SK-N-SH (cell line): Measurements from ENCODE around the gene MGAT5. TPM values are rescaled to one million over a fixed set of nuclear protein-coding genes. Genes with fewer than 3 reads are reported as not detected.

ENCODE experiments used
- CTCF ChIA-PET: fragments of 300-600, 350-600 bp; formaldehyde crosslinking; extraction: SDS; loops from one replicate; lab custom pipeline; 2021; lab: Yijun Ruan, JAX
- POLR2A ChIA-PET: fragments of 350-600 bp; sonication (Branson Sonifier 250); formaldehyde crosslinking; extraction: SDS; loops from one replicate; lab custom pipeline; 2020; ENCODE audit warnings: antibody characterized with exemption, inconsistent platforms; lab: Yijun Ruan, JAX
- DNase-seq: peaks from one replicate; pipeline ENCODE4 v3.0.0; 2012
- H2AFZ ChIP-seq: fragments of 200-600 bp; sonication (generic); 2 replicates; pipeline ENCODE4 v1.8.1; 2016; ENCODE audit warnings: antibody characterized with exemption, mild to moderate bottlenecking, low read depth
- H3F3A ChIP-seq: fragments of 200-600 bp; sonication (generic); replicated peaks from 2 replicates; pipeline ENCODE3; 2016; ENCODE audit warnings: antibody characterized with exemption, mild to moderate bottlenecking; ENCODE audit not compliant: insufficient read depth
- H3K27ac ChIP-seq, 2 experiments: fragments of 200-500 bp in 1 of 2; fragments of 200-600 bp in 1 of 2; sonication (Bioruptor generic) in 1 of 2; sonication (generic), shearing (Covaris generic) in 1 of 2; 2 replicates each; pipeline versions ENCODE4 v1.5.1 to v1.6.1; 2014 to 2016; ENCODE audit warnings: low read depth in 2 of 2, inconsistent platforms in 1 of 2, low read length in 1 of 2, mild to moderate bottlenecking in 1 of 2, mixed read lengths in 1 of 2
- H3K27me3 ChIP-seq: fragments of 200-600 bp; sonication (generic), shearing (Covaris generic); 2 replicates; pipeline ENCODE4 v1.6.1; 2016; ENCODE audit warnings: mixed run types; ENCODE audit not compliant: insufficient read depth
- H3K36me3 ChIP-seq, 2 experiments: fragments of 200-500 bp in 1 of 2; fragments of 200-600 bp in 1 of 2; sonication (Bioruptor generic) in 1 of 2; sonication (generic) in 1 of 2; replicated peaks in 1 of 2; 2 replicates each; pipeline versions ENCODE3 to v1.5.1; 2014 to 2016; ENCODE audit warnings: low read length in 1 of 2, mild to moderate bottlenecking in 1 of 2; ENCODE audit not compliant: insufficient read depth in 2 of 2, control insufficient read depth in 1 of 2
- H3K4me1 ChIP-seq, 2 experiments: fragments of 200-500 bp in 1 of 2; fragments of 200-600 bp in 1 of 2; sonication (Bioruptor generic) in 1 of 2; sonication (generic), shearing (Covaris generic) in 1 of 2; 2 replicates each; pipeline versions ENCODE4 v1.5.1 to v1.6.1; 2014 to 2016; ENCODE audit warnings: low read depth in 1 of 2, low read length in 1 of 2, mixed run types in 1 of 2; ENCODE audit not compliant: insufficient read depth in 2 of 2, control insufficient read depth in 1 of 2
- H3K4me2 ChIP-seq: fragments of 200-600 bp; sonication (generic), shearing (Covaris generic); 2 replicates; pipeline ENCODE4 v1.6.1; 2017; ENCODE audit warnings: mixed run types
- H3K4me3 ChIP-seq, 2 experiments: fragments of 200-500 bp in 1 of 2; fragments of 200-600 bp in 1 of 2; sonication (Bioruptor generic) in 1 of 2; sonication (generic), shearing (Covaris generic) in 1 of 2; 2 replicates each; pipeline versions ENCODE4 v1.5.1 to v1.8.1; 2014 to 2016; ENCODE audit warnings: low read depth in 2 of 2, inconsistent platforms in 1 of 2, low read length in 1 of 2, mild to moderate bottlenecking in 1 of 2, mixed read lengths in 1 of 2, moderate library complexity in 1 of 2
- H3K79me2 ChIP-seq: fragments of 200-600 bp; sonication (generic); 2 replicates; pipeline ENCODE4 v1.8.1; 2017; ENCODE audit warnings: mild to moderate bottlenecking; ENCODE audit not compliant: insufficient read depth
- H3K9ac ChIP-seq: fragments of 200-600 bp; sonication (generic); 2 replicates; pipeline ENCODE4 v1.6.1; 2017; ENCODE audit warnings: mixed run types
- H3K9me2 ChIP-seq: fragments of 200-600 bp; sonication (generic); 2 replicates; pipeline ENCODE4 v1.6.1; 2017; ENCODE audit warnings: mixed run types
- H3K9me3 ChIP-seq: fragments of 200-600 bp; sonication (generic); 2 replicates; pipeline ENCODE4 v1.6.1; 2017; ENCODE audit warnings: mixed run types, mild to moderate bottlenecking, moderate library complexity
- H4K20me1 ChIP-seq: fragments of 200-600 bp; sonication (generic); 2 replicates; pipeline ENCODE4 v1.6.1; 2017; ENCODE audit warnings: mild to moderate bottlenecking, mixed run types; ENCODE audit not compliant: insufficient read depth
- CTCF ChIP-seq: fragments of 200-600 bp; sonication (generic); IDR thresholded peaks from 2 replicates; pipeline ENCODE4 v1.6.1; 2017; ENCODE audit warnings: antibody characterized with exemption, mild to moderate bottlenecking, moderate library complexity
- FOXJ3 ChIP-seq: sonication (generic); formaldehyde crosslinking; IDR thresholded peaks from 2 replicates; pipeline ENCODE4 v1.5.1; 2020; ENCODE audit warnings: mild to moderate bottlenecking, missing genetic modification reagents
- GABPA ChIP-seq: IDR thresholded peaks from 2 replicates; pipeline ENCODE4 v1.4.0; 2012; ENCODE audit warnings: low read depth, mild to moderate bottlenecking
- MAX ChIP-seq: IDR thresholded peaks from 2 replicates; pipeline ENCODE4 v1.4.0; 2012; ENCODE audit warnings: low read depth
- NFIC ChIP-seq: IDR thresholded peaks from 2 replicates; pipeline ENCODE4 v1.4.0; 2012; ENCODE audit warnings: borderline replicate concordance
- PBX3 ChIP-seq: IDR thresholded peaks from 2 replicates; pipeline ENCODE4; 2012
- RXRA ChIP-seq: IDR thresholded peaks from 2 replicates; pipeline ENCODE4 v1.4.0; 2012; ENCODE audit warnings: low read depth, mild to moderate bottlenecking, borderline replicate concordance
- SMC3 ChIP-seq: IDR thresholded peaks from 2 replicates; pipeline ENCODE4 v1.6.1; 2012; ENCODE audit warnings: low read depth, low read length, improper control_type of control experiment
- TCF12 ChIP-seq: IDR thresholded peaks from 2 replicates; pipeline ENCODE4 v1.4.0; 2012
- TEAD4 ChIP-seq: IDR thresholded peaks from 2 replicates; pipeline ENCODE4 v1.4.0; 2012; ENCODE audit warnings: mild to moderate bottlenecking, borderline replicate concordance; ENCODE audit not compliant: insufficient read depth
- USF1 ChIP-seq: IDR thresholded peaks from 2 replicates; pipeline ENCODE4 v1.4.0; 2012; ENCODE audit warnings: low read depth, borderline replicate concordance
- USF2 ChIP-seq: fragments of 150-350 bp; IDR thresholded peaks from 2 replicates; pipeline ENCODE4 v1.6.1; 2017; ENCODE audit warnings: antibody characterized with exemption, low read length, low read depth, borderline replicate concordance
- ZBTB33 ChIP-seq: IDR thresholded peaks from 2 replicates; pipeline ENCODE4 v1.4.0; 2012; ENCODE audit warnings: low read depth, borderline replicate concordance
- WGBS: methylation state at CpG from one replicate; pipeline ENCODE4 v1.1.6; 2017; ENCODE audit warnings: low lambda C conversion rate; 5-methylcytosine and 5-hydroxymethylcytosine counted together
- polyA plus RNA-seq, 3 experiments: library from polyadenylated mRNA; depleted of rRNA; stranded (reverse); fragments of >200 nt; gene quantifications; 2 replicates each; pipeline ENCODE4 v1.2.3, GENCODE V29; 2012

Gene MGAT5
- polyA plus RNA-seq, 1 of the 3 experiments (the other 2 are of a cell fraction): 18.2 TPM

GRCh38 chr2:134260713-134261112, 6.8 kb downstream of the MGAT5 start:
- DNase-seq: no peak
- Histone ChIP-seq H3F3A (no peaks in the 10 kb centered on the region), H3K9ac (no peak overlapping the region), H2AFZ (no peak overlapping the region), H3K4me2 (no peak overlapping the region; the same call in 1 of the 2 replicates), H3K9me3 (no peaks in the 10 kb centered on the region), H3K27ac (peak overlapping the region; percentile 13 to 62; a peak in 3 of 4 replicates), H3K9me2 (no peaks in the 10 kb centered on the region), H4K20me1 (no peaks in the 10 kb centered on the region), H3K27me3 (no peaks in the 10 kb centered on the region), H3K4me1 (peaks cover 5 to 40% of the 10 kb centered on the region in 2 experiments; a peak in 1 of 4 replicates), H3K79me2 (peaks cover 7% of the 10 kb centered on the region; the same call in 1 of the 2 replicates), H3K4me3 (no peak overlapping the region), H3K36me3 (no peaks in the 10 kb centered on the region)
- TF ChIP-seq NFIC: peak; percentile 41; the same call in 1 of the 2 replicates
- TF ChIP-seq MAX: no peak
- CTCF ChIA-PET: interaction anchor here (0.7 to 3.8 kb wide), 4 partner anchors 16 to 418 kb away, joined by 3 to 24 read pairs (median 6); no protein-coding TSS in a partner anchor
- POLR2A ChIA-PET: no interaction called here
- 78% methylated on average over 2 of the region's 2 CpGs for WGBS

- 94% methylated on average over 6 of the region's 6 CpGs for WGBS
- peak overlapping the region in 1 of 2 experiments; percentile 62; a peak in 2 of 4 replicates for H3K27ac ChIP-seq
- H3K9me2 ChIP-seq: no peaks in the 10 kb centered on the region
- no peak overlapping the region for H3K4me2 ChIP-seq
- no peaks in the 10 kb centered on the region for H3K36me3 ChIP-seq
- H3F3A ChIP-seq: no peaks in the 10 kb centered on the region
- no peaks in the 10 kb centered on the region for H3K27me3 ChIP-seq
- ChIA-PET CTCF (interaction anchor here (0.6 to 3.8 kb wide), 7 partner anchors 10 to 417 kb away, joined by 3 to 24 read pairs (median 3); no protein-coding TSS in a partner anchor), POLR2A (interaction anchor here (1.3 kb wide), 1 partner anchor 151 kb away, joined by 3 read pairs; no protein-coding TSS in a partner anchor)
- TF ChIP-seq USF2 (no peak), PBX3 (no peak), USF1 (no peak), SMC3 (no peak), TEAD4 (no peak), TCF12 (no peak), NFIC (no peak), FOXJ3 (CRISPR knock-in tag) (no peak), RXRA (no peak), GABPA (no peak), CTCF (no peak), ZBTB33 (no peak)
- H3K4me1 ChIP-seq: peaks cover 5 to 40% of the 10 kb centered on the region in 2 experiments; a peak in 1 of 4 replicates
- H3K4me3 ChIP-seq: no peak overlapping the region
- no peaks in the 10 kb centered on the region for H3K9me3 ChIP-seq
- H3K79me2 ChIP-seq: peaks cover 7% of the 10 kb centered on the region; the same call in 1 of the 2 replicates
- no peak overlapping the region for H2AFZ ChIP-seq
- no peak overlapping the region for H3K9ac ChIP-seq
- no peaks in the 10 kb centered on the region for H4K20me1 ChIP-seq
- DNase-seq: no peak
These were observed 7.7 kb downstream of the MGAT5 start for GRCh38 chr2:134261398-134262131.
